Stimulated activated CD4-positive, alpha-beta T cell treated with anti-CD3 and anti-CD28 coated beads, TNF-alpha, amount 100 ng/mL, for 1 hour (primary cell): Measurements from ENCODE around the gene VWC2.
"Not testable (repeated sequence)": the region's sequence is repeated elsewhere in the genome, so short reads cannot be mapped to it uniquely, and the experiment has no call there.

ENCODE experiments used
- DNase-seq, 3 donors: peaks; one replicate each; pipeline ENCODE4 v3.0.0-alpha.2; 2020; ENCODE audit warnings: low read depth in 3 of 3, low spot score in 1 of 3

VWC2 gene

DNA sequence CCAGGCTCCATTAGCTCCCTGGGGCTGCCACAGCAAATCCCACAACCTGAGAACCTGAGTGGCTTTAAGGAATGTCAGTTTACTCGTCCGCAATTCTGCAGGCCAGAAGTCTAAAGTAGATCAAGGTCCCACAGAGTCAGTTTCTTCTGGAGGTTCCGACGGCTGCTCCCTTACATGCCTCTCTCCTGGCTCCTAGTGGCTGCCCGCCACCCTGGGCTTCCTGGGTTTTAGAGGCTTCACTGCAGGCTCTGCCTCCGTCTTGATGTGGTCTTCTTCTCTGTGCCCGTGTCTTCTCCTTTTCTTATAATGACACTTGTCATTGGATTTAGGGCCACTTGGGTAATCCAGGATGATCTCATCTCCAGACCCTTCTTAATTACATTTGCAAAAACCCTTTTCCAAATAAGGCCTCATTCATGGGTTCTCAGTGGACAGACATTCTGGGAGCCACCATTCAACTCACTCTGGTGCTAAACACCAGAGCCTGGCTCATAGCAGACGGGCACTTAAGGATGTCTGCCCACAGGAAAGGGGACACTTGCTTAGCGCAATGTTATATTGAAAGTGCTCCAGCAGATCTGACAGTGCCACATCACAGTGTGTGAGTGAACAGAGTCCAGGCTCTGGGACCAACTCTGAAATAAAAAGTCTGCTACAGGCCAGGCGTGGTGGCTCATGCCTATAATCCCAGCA is 77.6 kb downstream of the VWC2 start:
- no peak for DNase-seq

GRCh38 chr7:49851614-49851934 is 78.1 kb downstream of the VWC2 start:
- not testable (repeated sequence) for DNase-seq

GRCh38 chr7:49852619-49853462 is 79.4 kb downstream of the VWC2 start:
- no peak for DNase-seq

DNA sequence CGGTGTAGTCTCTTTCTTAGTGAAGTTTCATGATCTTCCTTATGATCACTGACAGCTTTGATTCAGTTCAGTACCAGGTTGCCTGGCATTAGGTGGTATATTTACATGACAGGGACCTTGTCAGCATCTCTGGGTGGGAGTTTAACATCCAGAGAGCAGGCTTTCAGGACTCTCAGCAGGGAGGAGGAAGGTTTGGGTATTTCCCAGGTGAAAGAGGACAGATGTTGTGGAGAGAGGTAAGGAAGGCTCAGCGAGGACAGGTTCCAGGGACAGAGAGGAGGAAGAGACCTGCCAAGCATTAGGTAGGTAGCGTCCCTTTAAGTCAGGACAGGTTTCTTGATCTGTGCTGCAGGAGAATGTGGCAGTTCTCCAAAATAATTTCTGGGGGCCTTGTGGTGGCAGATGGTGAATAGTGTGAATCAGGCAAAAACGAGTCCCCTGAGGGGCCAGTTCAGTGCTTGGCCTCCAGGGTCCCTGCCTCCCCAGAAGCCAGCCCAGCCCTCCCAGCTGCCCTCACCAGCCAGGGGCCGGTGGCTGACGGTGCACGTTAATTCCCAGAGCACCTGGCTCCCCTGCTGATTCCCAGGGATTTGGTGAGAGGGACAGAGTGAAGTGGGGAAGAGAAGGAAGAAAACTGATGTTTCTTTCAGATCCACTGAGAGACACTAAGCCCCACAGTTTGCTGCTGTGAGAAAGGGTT is 82.0 kb downstream of the VWC2 start:
- no peak for DNase-seq

DNA sequence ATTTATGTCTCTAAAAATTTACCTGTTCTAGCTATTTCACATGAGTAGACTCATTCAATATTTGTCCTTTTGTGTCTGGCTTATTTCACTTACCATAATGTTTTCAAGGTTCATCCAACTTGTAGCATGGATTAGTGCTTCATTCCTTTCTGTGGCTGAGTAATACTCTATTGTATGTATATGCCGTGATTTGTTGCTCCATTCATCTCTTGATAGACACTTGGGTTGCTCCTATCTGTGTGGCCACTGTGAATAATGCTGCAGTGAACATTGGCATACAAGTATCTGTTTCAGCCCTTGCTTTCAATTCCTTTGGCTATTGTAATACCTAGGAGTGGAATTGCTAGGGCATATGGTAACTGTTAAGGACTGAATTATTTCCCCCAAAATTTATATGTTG is 86.9 kb downstream of the VWC2 start:
- no peak for DNase-seq

- DNase-seq: no peak
Measured at GRCh38 chr7:49866076-49866735, 92.8 kb downstream of the VWC2 start.

DNA sequence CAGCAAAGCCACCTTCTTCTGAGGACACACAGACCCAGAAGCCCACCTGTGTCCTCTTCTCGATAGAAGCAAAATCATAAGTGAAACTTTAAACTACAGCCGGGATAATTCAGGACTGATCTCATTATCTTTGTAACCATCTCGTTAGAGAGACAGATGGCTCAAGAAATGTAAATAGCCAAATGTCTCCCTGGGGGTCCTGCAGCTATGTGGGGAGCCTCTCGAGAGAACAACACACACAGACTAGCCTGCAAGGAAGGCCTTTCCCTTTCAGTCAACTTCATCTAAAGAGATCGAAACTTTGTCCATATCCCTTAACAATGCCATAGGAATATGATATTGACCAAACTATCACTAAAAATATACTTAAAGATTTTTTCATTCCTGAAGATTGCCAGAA is 93.5 kb downstream of the VWC2 start:
- DNase-seq: no peak

DNA sequence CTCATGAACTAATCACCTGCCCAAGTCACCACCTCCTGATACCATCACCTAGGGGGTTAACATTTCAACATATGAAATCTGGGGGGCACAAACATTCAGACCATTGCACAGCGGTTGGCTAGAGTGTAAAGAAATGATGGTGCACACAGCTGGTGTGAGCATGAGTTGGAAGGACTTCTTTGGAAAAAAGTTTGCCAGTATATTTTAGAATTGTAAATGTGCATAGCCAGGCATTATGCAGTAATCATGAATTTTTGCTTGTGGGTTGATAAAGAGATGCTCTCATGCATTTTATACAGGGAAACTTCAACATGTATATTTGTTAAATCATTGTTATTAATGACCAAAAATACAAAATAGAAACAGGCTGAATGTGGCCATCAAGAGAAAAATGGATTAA is 100.0 kb downstream of the VWC2 start:
- no peak for DNase-seq

- no peak for DNase-seq
Measured at GRCh38 chr7:49875336-49875735, 101.9 kb downstream of the VWC2 start.

DNA sequence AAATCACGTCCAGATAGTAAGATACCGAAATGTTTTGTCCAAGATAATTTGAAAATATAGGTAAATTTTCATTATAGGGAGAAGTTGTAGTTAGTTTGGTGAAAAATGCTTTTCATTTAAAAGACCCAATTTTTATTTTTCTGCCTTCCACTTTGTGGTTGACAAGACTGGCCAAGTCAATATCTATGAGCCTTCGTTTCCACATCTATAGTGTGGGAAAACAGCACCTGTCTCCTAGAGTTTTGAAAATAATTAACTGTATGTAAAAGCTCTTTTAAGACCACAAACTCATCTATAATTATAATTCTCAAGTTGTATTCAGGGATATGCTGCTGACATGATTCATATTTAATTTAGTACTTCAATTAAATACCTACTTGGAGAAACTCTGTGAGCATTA is 102.8 kb downstream of the VWC2 start:
- no peak for DNase-seq

DNA sequence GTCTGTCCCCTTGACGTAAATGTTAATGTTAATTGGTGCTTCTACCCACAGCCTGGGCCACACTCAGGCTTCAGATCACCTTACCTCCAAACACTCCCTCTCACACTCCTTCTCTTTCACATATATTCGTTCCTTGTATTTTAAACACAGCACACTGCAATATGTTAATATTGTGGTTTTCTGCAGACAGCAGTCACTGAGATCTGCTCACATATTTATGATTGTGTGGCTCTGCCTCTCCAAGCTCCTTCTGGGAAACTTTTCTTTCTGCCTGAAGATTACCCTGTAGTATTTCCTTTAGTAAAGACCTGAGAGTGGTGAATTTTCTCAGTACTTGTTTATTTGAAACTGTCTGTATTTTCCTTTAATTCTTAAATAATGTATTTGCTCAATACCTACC is 104.7 kb downstream of the VWC2 start:
- no peak for DNase-seq

- no peak for DNase-seq
Measured at GRCh38 chr7:49878627-49879026, 105.2 kb downstream of the VWC2 start.

GRCh38 chr7:49883933-49884332 is 110.5 kb downstream of the VWC2 start:
- no peak for DNase-seq

DNA sequence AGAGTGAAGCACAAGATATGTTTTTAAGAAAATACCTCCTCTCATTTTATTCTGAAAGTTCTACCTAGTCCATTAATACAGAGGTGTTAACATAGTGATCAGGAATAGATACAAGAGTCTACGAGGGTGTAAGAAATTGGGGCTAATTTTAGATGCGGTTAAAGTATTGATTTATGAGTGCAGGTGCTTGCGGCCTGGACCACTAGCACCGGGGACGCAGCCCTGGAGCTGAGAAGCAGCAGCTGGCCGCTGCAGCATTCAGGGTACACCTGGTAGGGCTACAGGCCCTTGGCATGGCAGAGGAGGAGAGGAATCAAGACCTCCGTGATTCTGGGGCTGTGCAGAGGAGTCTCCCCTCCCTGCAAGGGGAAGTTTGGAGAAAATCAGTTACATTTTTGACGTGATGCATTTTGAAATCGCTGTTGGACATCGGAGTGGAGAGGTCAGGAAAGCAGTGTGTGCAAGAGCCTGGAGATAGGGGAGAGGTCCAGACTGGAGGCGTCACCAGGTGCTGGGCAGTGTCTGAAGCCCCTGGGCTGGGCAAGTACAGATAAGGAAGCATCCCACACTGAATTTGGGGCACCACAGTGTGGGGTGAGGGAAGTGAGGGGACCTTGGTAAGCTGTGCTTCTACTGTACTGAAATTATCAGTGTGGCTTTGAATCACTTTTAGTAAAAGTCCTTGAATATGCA is 112.3 kb downstream of the VWC2 start:
- DNase-seq: no peak

- DNase-seq: no peak
Measured at GRCh38 chr7:49892481-49892880, 119.0 kb downstream of the VWC2 start.

DNA sequence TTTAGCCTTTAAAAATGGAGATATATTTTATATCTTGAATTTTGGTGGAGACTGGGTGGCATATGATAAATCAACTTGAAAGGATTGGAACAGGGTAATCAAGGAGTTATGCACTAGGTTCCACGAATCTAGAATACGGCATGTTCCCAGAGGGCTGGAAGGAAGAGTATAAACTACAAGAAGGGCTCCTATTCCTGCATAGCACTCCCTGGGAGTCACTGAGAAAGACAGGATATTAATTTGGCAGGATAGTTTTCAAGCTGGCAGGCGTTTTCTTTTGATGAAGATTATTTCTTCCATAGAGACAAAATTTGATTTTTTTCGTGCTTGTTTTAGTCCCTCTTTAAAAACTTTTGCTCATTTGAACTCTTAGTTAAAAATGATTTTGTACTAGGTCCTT is 119.7 kb downstream of the VWC2 start:
- no peak for DNase-seq

DNA sequence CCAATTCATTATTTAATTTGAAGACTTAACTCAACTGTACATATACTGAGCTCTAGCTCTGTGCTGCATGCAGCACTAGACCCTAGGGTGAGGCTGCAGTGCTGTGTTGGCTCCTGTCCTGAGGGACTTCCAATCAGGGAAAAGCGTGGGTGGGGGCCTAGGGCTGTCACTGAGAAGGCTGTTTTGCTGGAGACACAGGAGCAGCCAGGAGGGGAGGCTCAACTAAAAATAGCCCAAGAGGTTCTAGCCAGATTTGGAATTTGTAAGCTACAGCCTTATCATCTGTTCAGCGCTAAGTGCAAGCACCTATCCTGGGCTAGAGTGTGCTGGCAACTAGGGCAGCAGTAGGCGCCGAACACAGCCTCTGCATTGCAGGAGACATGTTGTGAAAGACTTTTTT is 121.1 kb downstream of the VWC2 start:
- DNase-seq: no peak

DNA sequence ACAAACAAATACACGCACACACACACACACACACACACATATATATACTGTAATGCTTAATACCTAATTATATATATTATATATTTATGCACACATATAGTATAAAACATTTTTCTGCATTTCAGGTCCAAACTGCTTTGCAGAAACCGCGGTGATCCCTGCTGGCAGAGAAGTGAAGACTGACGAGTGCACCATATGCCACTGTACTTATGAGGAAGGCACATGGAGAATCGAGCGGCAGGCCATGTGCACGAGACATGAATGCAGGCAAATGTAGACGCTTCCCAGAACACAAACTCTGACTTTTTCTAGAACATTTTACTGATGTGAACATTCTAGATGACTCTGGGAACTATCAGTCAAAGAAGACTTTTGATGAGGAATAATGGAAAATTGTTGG is 138.5 kb downstream of the VWC2 start:
- no peak for DNase-seq

DNA sequence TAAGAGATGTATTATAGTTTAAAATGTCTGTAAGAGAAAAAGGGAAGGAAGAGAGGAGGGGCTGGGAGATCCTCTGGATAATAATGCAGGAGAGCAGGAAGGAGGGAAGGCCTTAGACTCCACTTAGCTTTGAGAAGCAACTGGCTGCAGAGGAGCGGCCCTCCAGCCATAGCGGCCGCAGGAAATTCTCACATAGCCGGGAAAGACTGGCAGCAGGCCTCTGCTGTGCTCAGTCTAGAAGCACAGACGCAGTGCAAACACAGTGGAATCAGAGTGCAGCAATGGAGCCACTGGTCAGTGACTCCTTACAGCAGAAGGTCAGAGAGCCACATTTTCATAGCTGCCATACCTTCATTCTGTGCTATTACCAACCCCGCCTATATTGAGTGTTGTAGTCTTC is 153.3 kb downstream of the VWC2 start:
- DNase-seq: no peak

GRCh38 chr7:49927631-49928030 is 154.2 kb downstream of the VWC2 start:
- no peak for DNase-seq

- DNase-seq: no peak
Measured at GRCh38 chr7:49928787-49929186, 155.3 kb downstream of the VWC2 start.
